HepG2 (cell line): ENCODE results near the gene CPT1C. TPM values are rescaled to one million over a fixed set of nuclear protein-coding genes. Genes with fewer than 3 reads are reported as not detected.

Source experiments
- MZF1 ChIP-seq: sonication (generic); formaldehyde crosslinking; IDR thresholded peaks from 2 replicates; pipeline ENCODE4 v1.8.1; 2023; ENCODE audit warnings: mild to moderate bottlenecking, missing genetic modification reagents, borderline replicate concordance
- PAWR ChIP-seq: sonication (generic); formaldehyde crosslinking; IDR thresholded peaks from 2 replicates; pipeline ENCODE4 v1.4.0; 2020; ENCODE audit warnings: missing genetic modification reagents, mild to moderate bottlenecking, borderline replicate concordance
- RELA ChIP-seq: sonication (generic); formaldehyde crosslinking; IDR thresholded peaks from 2 replicates; pipeline ENCODE4 v1.4.0; 2020; ENCODE audit warnings: missing genetic modification reagents
- TEAD2 ChIP-seq: sonication (generic); formaldehyde crosslinking; IDR thresholded peaks from 2 replicates; pipeline ENCODE4 v1.9.0; 2021; ENCODE audit warnings: missing genetic modification reagents
- ZFP36 ChIP-seq: fragments of 150-350 bp; IDR thresholded peaks from 2 replicates; pipeline ENCODE4 v1.6.1; 2018; ENCODE audit warnings: borderline replicate concordance, low read length, low read depth; ENCODE audit not compliant: partially characterized antibody
- ZNF160 ChIP-seq: sonication (generic); formaldehyde crosslinking; IDR thresholded peaks from 2 replicates; pipeline ENCODE4 v1.8.0; 2022; ENCODE audit warnings: mild to moderate bottlenecking, inconsistent platforms, missing genetic modification reagents
- ZNF530 ChIP-seq: sonication (generic); formaldehyde crosslinking; IDR thresholded peaks from 2 replicates; pipeline ENCODE4 v1.5.0; 2020; ENCODE audit warnings: low read depth, mild to moderate bottlenecking, missing genetic modification reagents
- ZNF674 ChIP-seq: sonication (generic); formaldehyde crosslinking; IDR thresholded peaks from 2 replicates; pipeline ENCODE4 v1.5.0; 2020; ENCODE audit warnings: low read depth, mild to moderate bottlenecking, missing genetic modification reagents
- polyA plus RNA-seq, 8 experiments: library from polyadenylated mRNA; depleted of rRNA in 3 of 8; stranded (reverse) in 7 of 8; unstranded in 1 of 8; fragments of >200 nt; fragmentation: Illumina TruSeq in 4 of 8; extraction: Trizol in 4 of 8; gene quantifications; 2 replicates each; pipeline versions ENCODE4 v1.2.1 to v1.2.3, GENCODE V29; 2011 to 2016; ENCODE audit warnings: low read depth in 4 of 8, missing spikeins in 1 of 8, mixed read lengths in 1 of 8; ENCODE audit not compliant: insufficient read depth in 1 of 8
- total RNA-seq, 5 experiments: library from RNA; depleted of rRNA; stranded (reverse); fragments of >200 nt; fragmentation: Illumina TruSeq; extraction: Trizol; gene quantifications; 2 replicates each; pipeline ENCODE4 v1.2.3, GENCODE V29; 2016; ENCODE audit warnings: low read depth in 1 of 5
- TF ChIP-seq, protein P1 (sequence below): sonication (generic); formaldehyde crosslinking; IDR thresholded peaks from 2 replicates; pipeline ENCODE4 v1.5.0; 2020; ENCODE audit warnings: missing genetic modification reagents
- TF ChIP-seq, protein P2 (sequence below): sonication (generic); formaldehyde crosslinking; IDR thresholded peaks from 2 replicates; pipeline ENCODE4 v1.4.0; 2020; ENCODE audit warnings: low read depth, mild to moderate bottlenecking, missing genetic modification reagents
- TF ChIP-seq, protein P3 (sequence below): sonication (generic); formaldehyde crosslinking; IDR thresholded peaks from 2 replicates; pipeline ENCODE4 v1.4.0; 2020; ENCODE audit warnings: missing genetic modification reagents
- TF ChIP-seq, protein P4 (sequence below): sonication (generic); formaldehyde crosslinking; IDR thresholded peaks from 2 replicates; pipeline ENCODE4 v1.5.0; 2020; ENCODE audit warnings: missing genetic modification reagents
- TF ChIP-seq, protein P5 (sequence below): sonication (generic); formaldehyde crosslinking; IDR thresholded peaks from 2 replicates; pipeline ENCODE4 v1.4.0; 2020; ENCODE audit warnings: missing genetic modification reagents, borderline replicate concordance
- TF ChIP-seq, protein P6 (sequence below): IDR thresholded peaks from 2 replicates; pipeline ENCODE4 v1.6.1; 2012; ENCODE audit warnings: inconsistent platforms
- TF ChIP-seq, protein P7 (sequence below): IDR thresholded peaks from 2 replicates; pipeline ENCODE4 v1.6.1; 2016; ENCODE audit warnings: low read depth, borderline replicate concordance
- TF ChIP-seq, protein P8 (sequence below): sonication (generic); formaldehyde crosslinking; IDR thresholded peaks from 2 replicates; pipeline ENCODE4 v1.9.0; 2021; ENCODE audit warnings: missing genetic modification reagents, borderline replicate concordance

CPT1C gene
- total and polyA plus RNA-seq, 2 of the 13 experiments (the other 11 are each of a cell fraction or from before 2014, with no cell fraction given) = 0.18 TPM; not detected in 1

DNA sequence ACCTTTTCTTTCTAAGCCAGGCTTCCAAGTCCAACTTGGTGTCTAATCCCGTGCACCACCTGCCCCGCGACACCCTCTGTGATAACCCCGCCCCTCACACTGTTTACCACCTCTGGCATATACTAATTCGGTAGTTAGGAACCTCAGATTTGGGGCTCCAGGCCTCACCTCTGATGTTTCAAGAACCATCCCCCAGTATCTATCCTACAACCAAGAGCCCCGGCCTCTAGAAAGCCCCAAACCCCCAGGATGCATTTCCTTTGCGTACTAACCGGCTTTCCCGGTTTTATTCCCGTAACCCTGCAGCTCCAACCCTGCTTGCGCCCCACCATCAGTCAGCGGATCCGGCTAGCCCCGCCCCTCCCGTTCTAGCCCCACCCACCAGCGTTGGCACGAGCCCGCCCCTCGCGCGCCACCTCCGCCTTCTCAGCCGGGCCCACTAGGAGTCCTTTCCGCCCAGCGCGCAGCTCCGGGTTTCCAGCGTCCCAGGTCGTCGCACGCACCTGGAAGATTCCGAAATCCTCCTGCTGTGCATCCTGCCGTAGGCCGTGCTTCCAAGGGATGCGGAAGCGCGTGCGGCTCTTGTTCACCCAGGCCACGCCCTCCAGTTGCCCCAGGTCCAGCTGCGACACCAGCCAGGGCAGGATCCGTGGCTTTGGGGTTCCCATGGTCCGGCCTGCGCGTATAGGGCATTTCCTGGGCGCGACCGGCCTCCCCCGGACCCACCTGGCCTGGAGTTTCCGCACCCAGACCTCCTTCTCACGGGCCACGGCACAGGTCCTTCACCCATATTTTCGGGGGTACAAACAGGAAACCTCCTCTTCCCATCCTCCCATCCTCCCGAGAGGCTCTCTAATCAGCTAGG, 26.5 kb upstream of the CPT1C start (continued):
- no peak for TF ChIP-seq ZNF160 (CRISPR knock-in tag)
- TF ChIP-seq, protein P1, sequence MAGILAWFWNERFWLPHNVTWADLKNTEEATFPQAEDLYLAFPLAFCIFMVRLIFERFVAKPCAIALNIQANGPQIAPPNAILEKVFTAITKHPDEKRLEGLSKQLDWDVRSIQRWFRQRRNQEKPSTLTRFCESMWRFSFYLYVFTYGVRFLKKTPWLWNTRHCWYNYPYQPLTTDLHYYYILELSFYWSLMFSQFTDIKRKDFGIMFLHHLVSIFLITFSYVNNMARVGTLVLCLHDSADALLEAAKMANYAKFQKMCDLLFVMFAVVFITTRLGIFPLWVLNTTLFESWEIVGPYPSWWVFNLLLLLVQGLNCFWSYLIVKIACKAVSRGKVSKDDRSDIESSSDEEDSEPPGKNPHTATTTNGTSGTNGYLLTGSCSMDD (CRISPR knock-in tag) = no peak
- no peak for TF ChIP-seq ZNF674 (CRISPR knock-in tag)
- no peak for TF ChIP-seq ZNF530
- TF ChIP-seq, protein P2, sequence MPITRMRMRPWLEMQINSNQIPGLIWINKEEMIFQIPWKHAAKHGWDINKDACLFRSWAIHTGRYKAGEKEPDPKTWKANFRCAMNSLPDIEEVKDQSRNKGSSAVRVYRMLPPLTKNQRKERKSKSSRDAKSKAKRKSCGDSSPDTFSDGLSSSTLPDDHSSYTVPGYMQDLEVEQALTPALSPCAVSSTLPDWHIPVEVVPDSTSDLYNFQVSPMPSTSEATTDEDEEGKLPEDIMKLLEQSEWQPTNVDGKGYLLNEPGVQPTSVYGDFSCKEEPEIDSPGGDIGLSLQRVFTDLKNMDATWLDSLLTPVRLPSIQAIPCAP (CRISPR knock-in tag) = no peak
- TF ChIP-seq, protein P3, sequence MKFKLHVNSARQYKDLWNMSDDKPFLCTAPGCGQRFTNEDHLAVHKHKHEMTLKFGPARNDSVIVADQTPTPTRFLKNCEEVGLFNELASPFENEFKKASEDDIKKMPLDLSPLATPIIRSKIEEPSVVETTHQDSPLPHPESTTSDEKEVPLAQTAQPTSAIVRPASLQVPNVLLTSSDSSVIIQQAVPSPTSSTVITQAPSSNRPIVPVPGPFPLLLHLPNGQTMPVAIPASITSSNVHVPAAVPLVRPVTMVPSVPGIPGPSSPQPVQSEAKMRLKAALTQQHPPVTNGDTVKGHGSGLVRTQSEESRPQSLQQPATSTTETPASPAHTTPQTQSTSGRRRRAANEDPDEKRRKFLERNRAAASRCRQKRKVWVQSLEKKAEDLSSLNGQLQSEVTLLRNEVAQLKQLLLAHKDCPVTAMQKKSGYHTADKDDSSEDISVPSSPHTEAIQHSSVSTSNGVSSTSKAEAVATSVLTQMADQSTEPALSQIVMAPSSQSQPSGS (CRISPR knock-in tag) = 0 out of 2 replicates have a peak, but pooled peaks have one; percentile 17
- TF ChIP-seq, protein P4, sequence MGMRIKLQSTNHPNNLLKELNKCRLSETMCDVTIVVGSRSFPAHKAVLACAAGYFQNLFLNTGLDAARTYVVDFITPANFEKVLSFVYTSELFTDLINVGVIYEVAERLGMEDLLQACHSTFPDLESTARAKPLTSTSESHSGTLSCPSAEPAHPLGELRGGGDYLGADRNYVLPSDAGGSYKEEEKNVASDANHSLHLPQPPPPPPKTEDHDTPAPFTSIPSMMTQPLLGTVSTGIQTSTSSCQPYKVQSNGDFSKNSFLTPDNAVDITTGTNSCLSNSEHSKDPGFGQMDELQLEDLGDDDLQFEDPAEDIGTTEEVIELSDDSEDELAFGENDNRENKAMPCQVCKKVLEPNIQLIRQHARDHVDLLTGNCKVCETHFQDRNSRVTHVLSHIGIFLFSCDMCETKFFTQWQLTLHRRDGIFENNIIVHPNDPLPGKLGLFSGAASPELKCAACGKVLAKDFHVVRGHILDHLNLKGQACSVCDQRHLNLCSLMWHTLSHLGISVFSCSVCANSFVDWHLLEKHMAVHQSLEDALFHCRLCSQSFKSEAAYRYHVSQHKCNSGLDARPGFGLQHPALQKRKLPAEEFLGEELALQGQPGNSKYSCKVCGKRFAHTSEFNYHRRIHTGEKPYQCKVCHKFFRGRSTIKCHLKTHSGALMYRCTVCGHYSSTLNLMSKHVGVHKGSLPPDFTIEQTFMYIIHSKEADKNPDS (CRISPR knock-in tag) = no peak
- TF ChIP-seq, protein P5, sequence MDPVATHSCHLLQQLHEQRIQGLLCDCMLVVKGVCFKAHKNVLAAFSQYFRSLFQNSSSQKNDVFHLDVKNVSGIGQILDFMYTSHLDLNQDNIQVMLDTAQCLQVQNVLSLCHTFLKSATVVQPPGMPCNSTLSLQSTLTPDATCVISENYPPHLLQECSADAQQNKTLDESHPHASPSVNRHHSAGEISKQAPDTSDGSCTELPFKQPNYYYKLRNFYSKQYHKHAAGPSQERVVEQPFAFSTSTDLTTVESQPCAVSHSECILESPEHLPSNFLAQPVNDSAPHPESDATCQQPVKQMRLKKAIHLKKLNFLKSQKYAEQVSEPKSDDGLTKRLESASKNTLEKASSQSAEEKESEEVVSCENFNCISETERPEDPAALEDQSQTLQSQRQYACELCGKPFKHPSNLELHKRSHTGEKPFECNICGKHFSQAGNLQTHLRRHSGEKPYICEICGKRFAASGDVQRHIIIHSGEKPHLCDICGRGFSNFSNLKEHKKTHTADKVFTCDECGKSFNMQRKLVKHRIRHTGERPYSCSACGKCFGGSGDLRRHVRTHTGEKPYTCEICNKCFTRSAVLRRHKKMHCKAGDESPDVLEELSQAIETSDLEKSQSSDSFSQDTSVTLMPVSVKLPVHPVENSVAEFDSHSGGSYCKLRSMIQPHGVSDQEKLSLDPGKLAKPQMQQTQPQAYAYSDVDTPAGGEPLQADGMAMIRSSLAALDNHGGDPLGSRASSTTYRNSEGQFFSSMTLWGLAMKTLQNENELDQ (CRISPR knock-in tag) = no peak; the same call in 1 of the 2 replicates
- TF ChIP-seq TEAD2 (CRISPR knock-in tag) = no peak
- no peak for TF ChIP-seq RELA
- TF ChIP-seq, protein P6, sequence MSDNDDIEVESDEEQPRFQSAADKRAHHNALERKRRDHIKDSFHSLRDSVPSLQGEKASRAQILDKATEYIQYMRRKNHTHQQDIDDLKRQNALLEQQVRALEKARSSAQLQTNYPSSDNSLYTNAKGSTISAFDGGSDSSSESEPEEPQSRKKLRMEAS = no peak; the same call in 1 of the 2 replicates
- no peak for TF ChIP-seq PAWR (CRISPR knock-in tag)
- TF ChIP-seq ZFP36 = no peak
- TF ChIP-seq, protein P7, sequence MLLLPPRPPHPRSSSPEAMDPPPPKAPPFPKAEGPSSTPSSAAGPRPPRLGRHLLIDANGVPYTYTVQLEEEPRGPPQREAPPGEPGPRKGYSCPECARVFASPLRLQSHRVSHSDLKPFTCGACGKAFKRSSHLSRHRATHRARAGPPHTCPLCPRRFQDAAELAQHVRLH (CRISPR knock-in tag) = no peak; the same call in 1 of the 2 replicates
- TF ChIP-seq, protein P8, sequence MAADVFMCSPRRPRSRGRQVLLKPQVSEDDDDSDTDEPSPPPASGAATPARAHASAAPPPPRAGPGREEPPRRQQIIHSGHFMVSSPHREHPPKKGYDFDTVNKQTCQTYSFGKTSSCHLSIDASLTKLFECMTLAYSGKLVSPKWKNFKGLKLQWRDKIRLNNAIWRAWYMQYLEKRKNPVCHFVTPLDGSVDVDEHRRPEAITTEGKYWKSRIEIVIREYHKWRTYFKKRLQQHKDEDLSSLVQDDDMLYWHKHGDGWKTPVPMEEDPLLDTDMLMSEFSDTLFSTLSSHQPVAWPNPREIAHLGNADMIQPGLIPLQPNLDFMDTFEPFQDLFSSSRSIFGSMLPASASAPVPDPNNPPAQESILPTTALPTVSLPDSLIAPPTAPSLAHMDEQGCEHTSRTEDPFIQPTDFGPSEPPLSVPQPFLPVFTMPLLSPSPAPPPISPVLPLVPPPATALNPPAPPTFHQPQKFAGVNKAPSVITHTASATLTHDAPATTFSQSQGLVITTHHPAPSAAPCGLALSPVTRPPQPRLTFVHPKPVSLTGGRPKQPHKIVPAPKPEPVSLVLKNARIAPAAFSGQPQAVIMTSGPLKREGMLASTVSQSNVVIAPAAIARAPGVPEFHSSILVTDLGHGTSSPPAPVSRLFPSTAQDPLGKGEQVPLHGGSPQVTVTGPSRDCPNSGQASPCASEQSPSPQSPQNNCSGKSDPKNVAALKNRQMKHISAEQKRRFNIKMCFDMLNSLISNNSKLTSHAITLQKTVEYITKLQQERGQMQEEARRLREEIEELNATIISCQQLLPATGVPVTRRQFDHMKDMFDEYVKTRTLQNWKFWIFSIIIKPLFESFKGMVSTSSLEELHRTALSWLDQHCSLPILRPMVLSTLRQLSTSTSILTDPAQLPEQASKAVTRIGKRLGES (CRISPR knock-in tag) = no peak
- TF ChIP-seq MZF1 = no peak
